ENCODE data around the gene GLUD2. TPM values are rescaled to one million over a fixed set of nuclear protein-coding genes. Genes with fewer than 3 reads are reported as not detected.

GLUD2 gene
- total RNA-seq, 1 experiment from 2014 or later = 0.22 TPM

DNA sequence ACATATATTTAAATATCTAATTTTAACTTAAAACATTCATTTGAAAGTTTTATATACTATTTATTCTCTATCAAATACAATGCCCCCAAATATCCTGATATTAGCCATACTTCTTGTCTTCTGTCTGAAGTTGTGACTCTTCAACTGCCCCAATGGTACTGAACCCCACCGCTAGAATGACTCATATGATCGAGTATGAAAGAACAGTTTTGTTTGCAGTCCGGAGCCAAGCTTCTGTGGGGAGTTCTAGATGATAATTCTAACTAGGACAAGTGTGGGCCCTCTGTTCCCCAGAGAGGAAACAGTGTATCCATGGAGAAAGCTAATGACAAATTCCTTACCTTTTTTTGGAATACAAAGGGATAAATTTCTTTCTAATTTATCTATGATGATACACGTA lies 37.2 kb upstream of the GLUD2 start:
- Histone ChIP-seq H4K20me1 (ENCODE audit: insufficient read depth) (no peaks in the 10 kb centered on the region), H3K4me3 (replicated peaks in 1 of 2; ENCODE audit: low read depth in 1 of 2, low read length in 2 of 2) (no peak overlapping the region), H3K4me2 (ENCODE audit: low read length) (no peak overlapping the region), H3K27me3 (ENCODE audit: insufficient read depth, low read length) (no peaks in the 10 kb centered on the region), H3K36me3 (ENCODE audit: control insufficient read depth in 1 of 2, insufficient read depth in 2 of 2, low read length in 2 of 2) (no peaks in the 10 kb centered on the region), H3K27ac (ENCODE audit: low read depth, low read length) (no peak overlapping the region), H3K79me2 (ENCODE audit: insufficient read depth, low read length) (no peaks in the 10 kb centered on the region), H3K9ac (ENCODE audit: low read length) (no peak overlapping the region), H3K9me2 (ENCODE audit: insufficient read depth) (no peaks in the 10 kb centered on the region), H2AFZ (ENCODE audit: low read depth, low read length, poor library complexity, severe bottlenecking) (no peak overlapping the region), H3K4me1 (ENCODE audit: control insufficient read depth in 1 of 2, insufficient read depth in 2 of 2, low read length in 2 of 2) (no peaks in the 10 kb centered on the region), H3K9me3 (ENCODE audit: control insufficient read depth in 1 of 2, insufficient read depth in 1 of 2, low read depth in 1 of 2, low read length in 2 of 2) (no peaks in the 10 kb centered on the region)
- intact Hi-C loops (cut with micrococcal nuclease) = no loop called here
- DNase-seq (ENCODE audit: low read depth, low spot score) = no peak
- no peak for ATAC-seq
- ChIA-PET RAD21 (ENCODE audit: low non-redundant PET in 1 of 2, low total read pairs in 2 of 2, uncharacterized antibody in 2 of 2, unreplicated experiment in 2 of 2) (no interaction called here), CTCF (no interaction called here), POLR2A (no interaction called here)
- no peak for TF ChIP-seq JUND (IDR thresholded peaks at IDR 0.05)
- no peak for TF ChIP-seq YY1 (IDR thresholded peaks at IDR 0.05; ENCODE audit: extremely low read depth, insufficient replicate concordance, low read depth, low read length)
- TF ChIP-seq EZH2phosphoT487 (IDR thresholded peaks at IDR 0.05; ENCODE audit: borderline replicate concordance) = no peak
- TF ChIP-seq, protein P1, sequence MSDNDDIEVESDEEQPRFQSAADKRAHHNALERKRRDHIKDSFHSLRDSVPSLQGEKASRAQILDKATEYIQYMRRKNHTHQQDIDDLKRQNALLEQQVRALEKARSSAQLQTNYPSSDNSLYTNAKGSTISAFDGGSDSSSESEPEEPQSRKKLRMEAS (IDR thresholded peaks at IDR 0.05) = no peak
- no peak for TF ChIP-seq FOSL1 (IDR thresholded peaks at IDR 0.05; ENCODE audit: low read depth)
- TF ChIP-seq ZFX (IDR thresholded peaks at IDR 0.05) = no peak
- no peak for TF ChIP-seq ZNF274 (IDR thresholded peaks at IDR 0.05; ENCODE audit: low read depth, low read length)
- TF ChIP-seq, protein P2, sequence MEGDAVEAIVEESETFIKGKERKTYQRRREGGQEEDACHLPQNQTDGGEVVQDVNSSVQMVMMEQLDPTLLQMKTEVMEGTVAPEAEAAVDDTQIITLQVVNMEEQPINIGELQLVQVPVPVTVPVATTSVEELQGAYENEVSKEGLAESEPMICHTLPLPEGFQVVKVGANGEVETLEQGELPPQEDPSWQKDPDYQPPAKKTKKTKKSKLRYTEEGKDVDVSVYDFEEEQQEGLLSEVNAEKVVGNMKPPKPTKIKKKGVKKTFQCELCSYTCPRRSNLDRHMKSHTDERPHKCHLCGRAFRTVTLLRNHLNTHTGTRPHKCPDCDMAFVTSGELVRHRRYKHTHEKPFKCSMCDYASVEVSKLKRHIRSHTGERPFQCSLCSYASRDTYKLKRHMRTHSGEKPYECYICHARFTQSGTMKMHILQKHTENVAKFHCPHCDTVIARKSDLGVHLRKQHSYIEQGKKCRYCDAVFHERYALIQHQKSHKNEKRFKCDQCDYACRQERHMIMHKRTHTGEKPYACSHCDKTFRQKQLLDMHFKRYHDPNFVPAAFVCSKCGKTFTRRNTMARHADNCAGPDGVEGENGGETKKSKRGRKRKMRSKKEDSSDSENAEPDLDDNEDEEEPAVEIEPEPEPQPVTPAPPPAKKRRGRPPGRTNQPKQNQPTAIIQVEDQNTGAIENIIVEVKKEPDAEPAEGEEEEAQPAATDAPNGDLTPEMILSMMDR (IDR thresholded peaks at IDR 0.05 in 2 of 3, conservative IDR thresholded peaks at IDR 0.05 in 1 of 3; ENCODE audit: borderline replicate concordance in 1 of 3, insufficient read depth in 1 of 3, low read depth in 2 of 3, low read length in 2 of 3) = no peak
- no peak for TF ChIP-seq SIN3A (IDR thresholded peaks at IDR 0.05; ENCODE audit: low read depth)
- TF ChIP-seq POLR2AphosphoS5 (IDR thresholded peaks at IDR 0.05; ENCODE audit: low read depth, low read length) = no peak
- no peak for TF ChIP-seq EGR1 (IDR thresholded peaks at IDR 0.05; ENCODE audit: low read depth)
- no peak for TF ChIP-seq EZH2 (IDR thresholded peaks at IDR 0.05)
- no peak for TF ChIP-seq TCF7L2 (IDR thresholded peaks at IDR 0.05; ENCODE audit: borderline replicate concordance, extremely low read depth, insufficient read depth, insufficient read length)
- TF ChIP-seq SP1 (IDR thresholded peaks at IDR 0.05; ENCODE audit: low read depth) = no peak
- BruUV-seq (replicated peaks) = no TSS peak
